Tongue (tissue), 2 donors: ENCODE results near the gene ABCB6. TPM values are rescaled to one million over a fixed set of nuclear protein-coding genes. Genes with fewer than 3 reads are reported as not detected.
"Not testable (repeated sequence)": the region's sequence is repeated elsewhere in the genome, so short reads cannot be mapped to it uniquely, and the experiment has no call there.

Experiments
- DNase-seq: peaks from one replicate; pipeline ENCODE4 v3.0.0-alpha.2; 2015
- total RNA-seq: library from RNA; depleted of rRNA; stranded (reverse); fragments of >200 nt; gene quantifications from one replicate; pipeline ENCODE4 v1.2.3, GENCODE V29; 2014

The ABCB6 gene
- 35.3 TPM for total RNA-seq

DNA sequence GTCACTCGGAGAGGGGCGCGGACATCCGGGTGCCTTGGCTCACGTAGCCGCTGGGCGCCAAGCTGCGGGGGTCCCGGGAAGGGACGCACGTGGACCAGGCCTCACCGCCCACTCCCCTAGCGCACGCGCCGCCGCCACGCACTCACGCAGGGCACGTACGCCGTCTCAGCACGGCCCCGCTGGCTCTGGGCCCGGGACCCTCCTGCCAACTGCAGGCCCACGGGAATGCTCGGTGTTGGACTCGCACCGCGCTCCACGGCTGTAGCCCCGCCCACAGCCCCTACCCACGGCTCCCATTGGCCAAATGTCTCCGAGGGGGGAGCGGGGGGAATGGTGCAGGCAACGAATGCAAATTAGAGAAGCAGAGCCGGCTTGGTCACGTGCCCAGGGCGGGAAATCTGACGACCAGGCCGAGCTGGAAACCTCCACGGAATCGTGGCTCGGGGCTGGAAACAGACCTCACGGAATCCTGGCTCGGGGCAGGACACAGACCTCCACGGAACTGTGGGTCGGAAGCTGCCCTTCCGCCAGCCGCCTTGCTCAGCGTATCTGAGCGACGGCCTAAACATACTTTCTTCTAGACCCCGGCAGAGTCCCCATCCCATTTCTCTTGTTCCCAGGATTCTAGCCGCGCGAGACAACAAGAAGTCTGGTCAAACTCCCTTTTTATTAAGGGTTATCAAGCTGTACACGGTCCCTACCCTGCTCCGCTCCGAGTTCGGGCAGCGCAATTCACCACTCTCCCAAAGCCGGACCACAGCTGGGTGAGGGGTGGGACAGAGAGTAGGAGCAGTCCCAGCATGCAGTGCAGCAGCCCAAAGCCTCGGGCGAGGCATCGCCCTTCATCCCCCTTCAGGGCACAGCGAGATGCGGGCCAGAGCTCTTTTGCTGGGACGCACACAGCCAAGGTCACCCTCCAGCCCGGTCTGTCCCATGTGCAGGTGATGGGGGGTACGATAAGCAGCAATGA, at the start of gene ABCB6:
ABCB6 (minus strand) TSS at position 227 of the 970 bp plus-strand sequence. CDS start 285 bp downstream, outside the sequence.
- DNase-seq, result peak; percentile 99

GRCh38 chr2:219268294-219268693, 49.5 kb upstream of the ABCB6 start:
- DNase-seq, result no peak

- DNase-seq, result no peak
These were observed 48.1 kb upstream of the ABCB6 start for GRCh38 chr2:219266886-219267285.

- no peak for DNase-seq
These were observed 47.5 kb upstream of the ABCB6 start for GRCh38 chr2:219266232-219266631.

DNA sequence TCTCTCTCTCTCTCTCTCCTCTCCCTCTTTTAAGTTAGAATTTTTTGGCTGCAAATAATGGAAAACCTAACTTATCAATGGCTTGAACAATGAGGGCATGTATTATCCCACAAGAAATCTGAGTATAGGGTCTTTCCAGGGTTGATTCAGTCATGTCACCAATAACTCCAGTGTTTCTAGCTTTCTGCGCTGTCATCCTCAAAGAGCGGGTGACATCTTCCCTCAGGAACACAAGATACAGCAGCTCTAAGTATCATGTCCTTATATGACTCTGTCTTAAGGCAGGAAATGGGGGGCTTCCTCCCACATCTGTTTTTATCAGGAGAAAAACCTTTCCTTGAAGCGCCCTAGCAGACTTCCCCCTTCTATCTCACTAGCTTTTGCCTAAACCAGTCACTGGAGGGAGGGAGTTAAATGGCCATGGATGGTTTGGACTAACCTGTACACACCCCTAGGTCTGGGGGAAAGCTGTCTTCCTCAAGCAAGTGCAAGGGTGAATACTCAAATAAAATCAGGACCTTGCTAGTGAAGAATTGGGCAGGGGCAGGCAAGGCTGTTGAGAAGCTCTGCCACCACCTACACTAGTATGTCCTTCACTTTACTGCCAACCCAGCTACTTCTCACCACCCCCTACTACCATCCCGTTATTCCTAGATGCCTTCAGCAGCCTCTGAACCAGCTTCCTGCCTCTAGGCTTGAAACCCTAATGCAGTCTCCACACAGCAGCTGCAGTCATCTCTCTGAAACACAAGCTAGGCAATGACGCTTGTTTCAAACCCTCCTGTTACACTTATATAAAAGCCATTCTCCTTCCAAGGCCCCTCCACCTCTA, 42.5 kb upstream of the ABCB6 start:
- DNase-seq, result no peak

DNA sequence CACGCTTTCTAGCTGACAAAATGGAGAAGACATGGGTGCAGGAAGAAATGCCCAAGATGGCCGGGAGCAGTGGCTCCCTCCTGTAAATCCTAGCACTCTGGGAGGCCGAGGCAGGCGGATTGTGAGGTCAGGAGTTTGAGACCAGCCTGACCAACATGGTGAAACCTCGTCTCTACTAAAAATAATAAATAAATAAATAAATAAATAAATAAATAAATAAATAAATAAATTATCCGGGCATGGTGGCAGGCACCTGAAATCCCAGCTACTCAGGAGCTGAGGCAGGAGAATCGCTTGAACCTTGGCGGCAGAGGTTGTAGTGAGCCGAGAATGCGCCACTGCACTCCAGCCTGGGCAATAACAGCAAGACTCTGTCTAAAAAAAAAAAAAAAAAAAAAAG, 40.2 kb upstream of the ABCB6 start:
- not testable (repeated sequence) for DNase-seq

DNA sequence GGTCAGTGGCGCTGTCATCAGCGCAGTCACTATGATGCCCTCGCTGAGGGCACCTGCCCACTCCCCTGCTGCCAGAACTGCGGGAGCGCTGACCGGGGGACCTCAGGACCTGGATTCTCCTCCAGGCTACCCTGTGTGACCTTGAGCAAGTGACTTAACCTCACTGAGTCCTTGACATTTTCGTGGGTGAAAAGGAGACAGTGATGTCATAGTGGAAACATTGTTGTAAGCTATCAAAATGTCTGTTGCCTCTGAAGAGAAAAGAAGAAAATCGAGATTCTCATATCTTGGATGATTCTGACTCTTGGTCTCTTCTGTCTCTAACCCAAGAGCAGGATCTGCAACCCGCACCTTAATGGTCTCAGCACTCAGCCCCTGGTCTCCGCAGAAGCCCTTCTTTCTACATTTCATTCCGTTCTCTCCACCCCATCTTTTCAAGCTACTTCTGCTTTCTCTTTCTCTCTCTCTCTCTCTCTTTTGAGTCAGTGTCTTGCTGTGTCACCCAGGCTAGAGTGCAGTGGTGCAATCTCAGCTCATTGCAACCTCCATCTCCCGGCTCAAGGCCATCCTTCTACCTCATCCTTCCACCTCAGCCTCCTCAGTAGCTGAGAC, 35.9 kb upstream of the ABCB6 start:
- no peak for DNase-seq

GRCh38 chr2:219253753-219254589, 35.2 kb upstream of the ABCB6 start, which contains the start of gene TUBA4A:
TUBA4A (minus strand) TSS chr2:219253918; CDS start chr2:219253858, 60 bp downstream.
- DNase-seq, result peak; percentile 81

- DNase-seq, result peak; percentile 86
These were observed 34.4 kb upstream of the ABCB6 start, which contains the start of gene TUBA4B for GRCh38 chr2:219252900-219253752. TUBA4B (plus strand) TSS chr2:219253243; CDS start chr2:219253408, 165 bp downstream.

DNA sequence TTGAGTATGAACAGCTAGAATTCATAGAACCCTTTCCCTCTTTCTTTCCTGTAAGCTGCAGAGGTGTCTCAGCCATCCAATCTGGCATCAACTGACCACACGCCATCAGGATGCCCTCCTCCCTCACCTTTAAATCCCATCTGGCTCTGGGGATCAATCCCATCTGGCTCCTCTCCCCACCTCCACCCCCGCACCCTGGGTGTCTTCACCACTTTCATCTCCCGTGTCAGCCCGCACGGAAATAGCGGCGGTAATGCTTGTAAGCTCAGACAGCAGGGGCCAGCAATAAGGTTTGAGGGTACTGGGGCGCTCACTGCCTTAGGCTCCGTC, 33.8 kb upstream of the ABCB6 start:
- no peak for DNase-seq

DNA sequence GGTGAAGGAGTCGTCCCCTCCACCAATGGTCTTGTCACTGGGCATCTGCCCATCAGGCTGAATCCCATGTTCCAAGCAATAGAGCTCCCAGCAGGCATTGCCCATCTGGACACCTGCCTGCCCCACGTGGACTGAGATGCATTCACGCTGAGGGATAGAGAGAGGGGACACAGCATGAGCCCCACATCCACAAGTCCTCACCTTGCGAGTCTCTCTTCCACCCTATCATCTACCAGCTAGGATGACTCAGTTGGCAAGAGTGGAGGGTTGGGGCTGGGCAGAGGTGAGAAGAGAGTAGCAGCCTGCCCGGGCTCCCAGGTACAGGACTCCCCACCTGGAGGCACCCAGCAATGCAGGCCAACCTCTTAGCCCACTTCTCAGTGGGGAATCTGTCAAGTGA, 33.3 kb upstream of the ABCB6 start:
- DNase-seq, result no peak

DNA sequence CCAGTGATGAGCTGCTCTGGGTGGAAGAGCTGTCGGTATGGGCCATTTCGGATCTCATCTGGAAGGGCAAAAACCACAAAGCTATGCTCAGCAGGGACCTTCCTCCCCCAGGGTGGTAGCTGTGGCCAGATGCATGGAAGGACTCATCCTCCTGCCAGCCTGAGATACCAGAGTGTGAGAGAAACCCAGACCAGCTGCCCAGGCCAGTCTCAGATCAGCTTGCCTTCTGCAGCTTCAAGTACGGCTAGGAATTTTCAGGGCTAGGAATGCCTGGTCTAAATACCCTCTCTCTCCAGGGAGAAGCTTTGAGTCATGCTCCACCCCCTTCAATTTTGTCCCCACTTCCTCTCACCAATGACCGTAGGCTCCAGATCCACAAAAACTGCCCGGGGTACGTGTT, 32.9 kb upstream of the ABCB6 start:
- peak; percentile 17 for DNase-seq

- DNase-seq, result no peak
These were observed 31.5 kb upstream of the ABCB6 start for GRCh38 chr2:219250049-219250781.

- peak; percentile 82 for DNase-seq
These were observed 30.6 kb upstream of the ABCB6 start for GRCh38 chr2:219249203-219249980.

DNA sequence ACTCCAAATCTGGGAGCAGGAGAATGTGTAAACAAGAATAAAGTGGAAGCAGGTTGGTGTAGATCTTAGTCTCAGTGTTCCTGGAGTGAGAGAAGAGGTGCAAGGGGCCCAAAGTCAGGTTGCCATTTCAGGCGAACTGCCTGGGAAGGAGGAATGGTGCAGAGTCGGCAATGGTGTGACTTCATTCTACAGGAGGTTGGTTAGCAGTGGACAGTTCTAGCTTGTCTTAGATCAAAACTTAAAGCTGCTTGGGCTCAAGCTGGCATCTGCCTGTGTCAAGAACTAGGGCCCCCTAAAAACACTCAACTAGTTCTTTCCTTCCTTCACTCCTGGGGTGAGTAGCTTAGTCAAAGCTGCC, 30.1 kb upstream of the ABCB6 start:
- DNase-seq, result no peak

DNA sequence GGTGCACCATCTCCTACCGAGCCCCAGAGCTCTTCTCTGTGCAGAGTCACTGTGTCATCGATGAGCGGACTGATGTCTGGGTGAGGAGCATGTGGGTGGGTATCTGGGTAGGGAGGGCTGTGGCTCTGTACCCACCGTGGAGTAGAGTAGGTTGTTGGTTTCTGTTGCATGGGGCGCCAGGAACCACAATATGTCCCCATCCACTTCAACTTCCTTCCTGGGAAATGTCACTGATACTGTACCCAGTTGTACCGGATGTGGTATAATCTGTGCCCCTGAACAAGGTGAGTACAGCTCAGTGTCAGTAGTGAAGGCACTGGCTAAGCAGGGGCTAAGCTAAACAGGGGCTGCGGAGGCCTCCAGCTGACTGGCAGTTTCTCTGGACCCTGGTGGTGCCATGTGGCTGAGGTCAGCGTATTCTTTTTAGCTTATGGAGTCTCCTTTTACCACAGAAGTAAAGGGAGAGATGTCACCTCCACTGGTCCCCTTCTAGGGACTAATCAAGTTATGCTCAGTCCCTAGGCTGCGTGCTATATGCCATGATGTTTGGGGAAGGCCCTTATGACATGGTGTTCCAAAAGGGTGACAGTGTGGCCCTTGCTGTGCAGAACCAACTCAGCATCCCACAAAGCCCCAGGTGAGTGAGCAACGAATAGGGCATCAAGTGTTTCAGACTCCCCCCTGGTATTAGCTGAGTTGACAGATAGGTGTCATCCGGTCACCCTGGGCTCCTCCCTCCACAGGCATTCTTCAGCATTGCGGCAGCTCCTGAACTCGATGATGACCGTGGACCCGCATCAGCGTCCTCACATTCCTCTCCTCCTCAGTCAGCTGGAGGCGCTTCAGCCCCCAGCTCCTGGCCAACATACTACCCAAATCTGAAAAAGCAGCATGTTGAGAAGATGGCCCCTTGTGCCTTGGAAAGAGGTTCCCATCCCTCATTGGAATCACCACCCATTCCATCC, 29.2 kb upstream of the ABCB6 start:
- no peak for DNase-seq

DNA sequence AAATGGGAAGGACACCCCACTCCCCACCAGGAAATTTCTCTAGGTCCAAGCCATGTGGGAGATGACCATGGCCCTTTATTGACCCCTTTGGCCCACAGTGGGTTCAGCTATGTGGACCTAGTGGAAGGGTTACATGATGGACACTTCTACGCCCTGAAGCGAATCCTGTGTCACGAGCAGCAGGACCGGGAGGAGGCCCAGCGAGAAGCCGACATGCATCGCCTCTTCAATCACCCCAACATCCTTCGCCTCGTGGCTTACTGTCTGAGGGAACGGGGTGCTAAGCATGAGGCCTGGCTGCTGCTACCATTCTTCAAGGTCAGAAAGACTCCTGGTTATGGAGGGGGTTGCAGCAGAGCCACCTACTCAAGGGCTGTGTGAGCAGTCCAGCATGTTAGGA, 27.8 kb upstream of the ABCB6 start:
- no peak for DNase-seq

GRCh38 chr2:219245899-219246230, 27.1 kb upstream of the ABCB6 start:
- no peak for DNase-seq
